ENCODE measurements around the gene RNF126. TPM values are rescaled to one million over a fixed set of nuclear protein-coding genes. Genes with fewer than 3 reads are reported as not detected.

The RNF126 gene
- total and polyA plus RNA-seq, 5 donors = 21.7 to 37.6 (median 25.6) TPM

DNA sequence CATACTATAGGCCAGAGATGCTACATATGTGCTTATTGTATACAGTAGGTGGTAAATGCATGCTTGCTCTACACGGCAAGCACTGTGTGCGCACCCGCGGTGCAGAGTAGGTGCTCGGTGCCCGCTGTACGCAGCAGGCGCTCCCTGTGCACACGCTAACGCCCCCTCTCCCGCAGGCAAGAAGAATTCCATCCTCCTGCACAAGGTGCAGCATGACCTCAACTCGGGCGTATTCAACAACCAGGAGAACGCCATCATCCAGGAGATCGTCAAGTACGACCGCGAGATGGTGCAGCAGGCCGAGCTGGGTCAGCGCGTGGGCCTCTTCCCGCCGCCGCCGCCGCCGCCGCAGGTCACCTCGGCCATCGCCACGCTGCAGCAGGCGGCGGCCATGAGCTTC is 47.4 kb downstream of the RNF126 start:
- WGBS = 27% methylated on average over 33 of the region's 33 CpGs
- DNase-seq (no peak), ATAC-seq (no peak)
- Histone ChIP-seq H3K9me3 (ENCODE audit: control insufficient read depth, low read length) (no peaks in the 10 kb centered on the region), H3K4me1 (ENCODE audit: control insufficient read depth, insufficient read depth, low read length) (no peaks in the 10 kb centered on the region), H3K4me3 (ENCODE audit: low read length) (no peak overlapping the region), H3K27me3 (ENCODE audit: control insufficient read depth, insufficient read depth) (no peaks in the 10 kb centered on the region), H3K27ac (ENCODE audit: low read length) (no peak overlapping the region)
- intact Hi-C loops (cut with DNase I) = no loop called here

DNA sequence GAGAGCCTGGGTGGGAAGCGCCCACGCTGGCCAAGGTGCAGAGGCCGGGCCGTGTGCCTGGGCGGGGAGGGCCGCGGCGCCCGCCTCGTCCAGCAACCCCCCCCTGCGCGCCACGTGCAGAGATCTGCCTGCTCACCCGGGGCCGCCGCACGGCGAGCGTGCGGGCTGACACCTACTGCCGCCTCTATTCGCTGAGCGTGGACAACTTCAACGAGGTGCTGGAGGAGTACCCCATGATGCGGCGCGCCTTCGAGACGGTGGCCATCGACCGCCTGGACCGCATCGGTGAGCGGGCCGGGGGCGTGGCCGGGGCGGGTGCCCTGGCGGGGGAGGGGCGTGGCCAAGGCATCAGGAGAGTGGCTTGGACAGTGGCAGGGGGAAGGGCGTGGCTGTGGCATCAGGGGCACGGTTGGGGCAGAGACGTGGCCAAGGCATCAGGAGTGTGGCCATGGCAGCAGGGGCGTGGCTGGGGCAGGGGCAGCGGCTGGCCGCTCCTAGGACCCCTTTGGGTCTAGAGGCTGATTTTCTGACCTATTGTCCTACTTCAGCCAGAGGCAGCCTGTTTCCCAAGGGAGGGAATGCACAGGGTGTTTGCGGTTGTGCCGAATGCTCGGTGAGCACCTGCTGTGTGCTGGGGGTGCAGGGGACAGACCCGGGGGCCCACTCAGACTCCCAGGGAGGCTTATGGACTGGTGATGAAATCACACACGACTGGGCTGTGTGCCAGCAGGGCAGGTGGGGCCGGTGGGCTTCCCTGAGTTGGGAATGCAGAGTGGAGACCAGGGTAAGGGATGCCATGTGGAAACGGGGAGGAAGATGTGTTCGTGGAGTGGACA is 49.1 kb downstream of the RNF126 start:
- DNase-seq = no peak
- no peaks in the 10 kb centered on the region for H3K4me1 ChIP-seq (ENCODE audit: control insufficient read depth, insufficient read depth, low read length)
- no peak for ATAC-seq
- H3K4me3 ChIP-seq (ENCODE audit: low read length) = no peak overlapping the region
- no peaks in the 10 kb centered on the region for H3K9me3 ChIP-seq (ENCODE audit: control insufficient read depth, low read length)
- H3K27me3 ChIP-seq (ENCODE audit: control insufficient read depth, insufficient read depth) = no peaks in the 10 kb centered on the region
- no peak overlapping the region for H3K27ac ChIP-seq (ENCODE audit: low read length)
- intact Hi-C loops (cut with DNase I) = no loop called here
- 85% methylated on average over 54 of the region's 54 CpGs for WGBS

DNA sequence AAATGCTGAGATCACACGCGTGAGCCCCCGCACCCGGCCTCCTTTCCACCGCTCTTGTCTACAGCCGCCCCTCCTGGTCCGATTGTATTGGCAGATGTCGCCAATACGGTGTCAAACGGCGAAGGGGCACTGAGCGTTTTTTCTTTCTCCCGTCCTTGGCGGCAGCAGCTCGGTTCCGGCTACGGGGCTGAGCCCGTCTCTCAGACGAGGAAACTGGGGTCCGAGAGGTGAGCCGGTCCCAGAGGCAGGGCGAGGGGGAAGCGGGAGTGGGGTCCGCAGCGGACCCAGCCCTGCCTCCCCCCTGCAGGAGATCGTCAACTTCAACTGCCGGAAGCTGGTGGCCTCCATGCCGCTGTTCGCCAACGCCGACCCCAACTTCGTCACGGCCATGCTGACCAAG is 50.1 kb downstream of the RNF126 start:
- intact Hi-C loops (cut with DNase I) = no loop called here
- ATAC-seq = no peak

GRCh38 chr19:611481-611868 is 51.5 kb downstream of the RNF126 start:
- Histone ChIP-seq H3K27me3 (ENCODE audit: control insufficient read depth, insufficient read depth) (no peaks in the 10 kb centered on the region), H3K4me1 (ENCODE audit: control insufficient read depth, insufficient read depth, low read length) (no peaks in the 10 kb centered on the region), H3K27ac (ENCODE audit: low read length) (no peak overlapping the region), H3K9me3 (ENCODE audit: control insufficient read depth, low read length) (no peaks in the 10 kb centered on the region), H3K4me3 (ENCODE audit: low read length) (no peak overlapping the region)
- intact Hi-C loops (cut with DNase I) = no loop called here
- WGBS = 55% methylated on average over 13 of the region's 13 CpGs
- DNase-seq (no peak), ATAC-seq (no peak)

More for the DNA sequence above, 50.1 kb downstream of the RNF126 start:
- DNase-seq = no peak
- Histone ChIP-seq H3K27me3 (ENCODE audit: control insufficient read depth, insufficient read depth) (no peaks in the 10 kb centered on the region), H3K4me1 (ENCODE audit: control insufficient read depth, insufficient read depth, low read length) (no peaks in the 10 kb centered on the region), H3K4me3 (ENCODE audit: low read length) (no peak overlapping the region), H3K27ac (ENCODE audit: low read length) (no peak overlapping the region), H3K9me3 (ENCODE audit: control insufficient read depth, low read length) (no peaks in the 10 kb centered on the region)
- WGBS = 85% methylated on average over 33 of the region's 33 CpGs

DNA sequence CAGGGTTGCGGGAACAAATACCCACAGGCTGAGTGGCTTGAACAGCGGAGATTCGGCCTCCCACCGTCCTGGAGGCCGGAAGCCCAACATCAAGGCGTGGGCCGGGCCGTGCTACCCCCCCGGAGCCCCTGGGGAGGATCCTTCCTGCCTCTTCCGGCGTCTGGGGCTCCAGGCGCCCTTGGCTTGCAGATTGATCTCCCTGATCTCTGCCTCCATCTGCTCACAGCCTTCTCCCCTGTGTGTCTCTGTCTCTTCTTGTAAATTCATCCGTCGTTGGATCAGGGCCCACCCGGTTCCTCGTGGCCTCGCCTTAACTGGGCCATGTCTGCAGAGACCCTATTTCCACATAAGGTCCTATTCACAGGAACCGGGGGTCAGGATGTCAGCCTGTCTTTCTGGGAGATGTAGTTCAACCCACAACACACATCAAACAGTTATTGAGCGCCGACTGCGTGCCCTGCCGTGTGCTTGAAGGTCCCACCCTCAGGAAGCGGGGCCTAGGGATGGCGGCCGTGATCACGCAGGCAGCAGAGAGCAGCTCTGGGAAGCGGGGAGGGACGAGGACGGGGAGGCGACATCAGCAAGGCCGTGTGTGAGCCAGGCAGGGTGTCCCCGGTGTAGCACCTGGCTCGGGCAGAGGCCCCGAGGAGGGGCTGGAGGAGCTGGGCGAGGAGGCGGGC is 52.1 kb downstream of the RNF126 start:
- Histone ChIP-seq H3K4me3 (ENCODE audit: low read length) (no peak overlapping the region), H3K27me3 (ENCODE audit: control insufficient read depth, insufficient read depth) (no peaks in the 10 kb centered on the region), H3K4me1 (ENCODE audit: control insufficient read depth, insufficient read depth, low read length) (no peaks in the 10 kb centered on the region), H3K9me3 (ENCODE audit: control insufficient read depth, low read length) (no peaks in the 10 kb centered on the region), H3K27ac (ENCODE audit: low read length) (no peak overlapping the region)
- peak; percentile 29 to 47 for ATAC-seq
- intact Hi-C loops (cut with DNase I) = no loop called here
- peak; percentile 47 to 84 (median 82) for DNase-seq
- WGBS = 35% methylated on average over 36 of the region's 36 CpGs

DNA sequence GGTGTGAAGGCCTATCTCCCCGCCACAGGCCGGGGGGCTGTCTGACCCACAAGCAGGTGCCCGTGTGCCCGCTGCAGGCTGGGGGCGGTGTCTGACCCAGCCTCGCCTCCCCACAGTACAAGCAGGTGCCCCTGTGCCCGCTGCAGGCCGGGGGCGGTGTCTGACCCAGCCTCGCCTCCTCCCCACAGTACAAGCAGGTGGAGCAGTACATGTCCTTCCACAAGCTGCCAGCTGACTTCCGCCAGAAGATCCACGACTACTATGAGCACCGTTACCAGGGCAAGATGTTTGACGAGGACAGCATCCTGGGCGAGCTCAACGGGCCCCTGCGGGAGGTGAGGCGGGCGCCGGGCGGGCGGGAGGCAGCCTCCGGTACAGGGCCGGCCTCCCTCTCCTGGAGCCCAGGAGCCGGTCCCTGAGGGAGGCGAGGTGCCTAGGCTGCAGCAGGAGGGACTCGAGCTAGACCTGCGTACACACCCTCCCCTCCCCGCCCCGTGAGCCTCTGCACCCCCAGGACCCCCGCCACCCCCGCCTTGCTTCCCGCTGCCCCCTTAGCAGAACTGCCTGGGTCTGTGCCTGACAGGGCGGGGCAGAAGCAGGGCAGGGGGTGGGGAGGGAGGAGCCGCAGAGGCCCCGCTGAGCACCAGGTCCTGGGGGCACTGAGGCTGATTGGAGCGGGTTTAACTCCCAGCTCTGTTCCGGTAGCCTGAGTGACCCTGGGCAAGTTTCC is 52.8 kb downstream of the RNF126 start:
- no peaks in the 10 kb centered on the region for H3K9me3 ChIP-seq (ENCODE audit: control insufficient read depth, low read length)
- intact Hi-C loops (cut with DNase I) = no loop called here
- no peaks in the 10 kb centered on the region for H3K4me1 ChIP-seq (ENCODE audit: control insufficient read depth, insufficient read depth, low read length)
- 59% methylated on average over 38 of the region's 38 CpGs for WGBS
- H3K4me3 ChIP-seq (ENCODE audit: low read length) = no peak overlapping the region
- no peak overlapping the region for H3K27ac ChIP-seq (ENCODE audit: low read length)
- peak in 1 of 2 donors; percentile 52 for ATAC-seq
- no peak for DNase-seq
- H3K27me3 ChIP-seq (ENCODE audit: control insufficient read depth, insufficient read depth) = no peaks in the 10 kb centered on the region

DNA sequence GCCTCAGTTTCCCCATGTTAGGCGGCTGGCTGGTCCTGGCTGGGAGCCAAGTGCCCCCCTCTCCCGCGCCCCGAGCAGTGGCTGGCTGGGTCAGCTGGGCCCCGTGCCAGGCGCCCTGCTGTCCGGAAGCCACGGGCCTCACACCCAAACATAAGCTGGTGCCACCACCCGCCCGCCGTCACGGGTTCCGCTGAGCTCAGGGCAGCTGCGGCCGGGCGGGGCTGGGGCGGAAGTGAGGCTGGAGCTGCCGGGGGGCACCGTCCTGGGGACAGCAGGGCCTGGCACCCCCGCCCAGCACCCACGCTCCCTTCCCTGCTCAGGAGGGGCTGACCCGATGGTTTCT is 54.0 kb downstream of the RNF126 start:
- Histone ChIP-seq H3K9me3 (ENCODE audit: control insufficient read depth, low read length) (no peaks in the 10 kb centered on the region), H3K27ac (ENCODE audit: low read length) (no peak overlapping the region), H3K4me3 (ENCODE audit: low read length) (no peak overlapping the region), H3K27me3 (ENCODE audit: control insufficient read depth, insufficient read depth) (no peaks in the 10 kb centered on the region), H3K4me1 (ENCODE audit: control insufficient read depth, insufficient read depth, low read length) (no peaks in the 10 kb centered on the region)
- intact Hi-C loops (cut with DNase I) = no loop called here
- peak; percentile 57 to 89 (median 87) for DNase-seq
- WGBS = 55% methylated on average over 22 of the region's 22 CpGs
- ATAC-seq = peak; percentile 61 to 72

DNA sequence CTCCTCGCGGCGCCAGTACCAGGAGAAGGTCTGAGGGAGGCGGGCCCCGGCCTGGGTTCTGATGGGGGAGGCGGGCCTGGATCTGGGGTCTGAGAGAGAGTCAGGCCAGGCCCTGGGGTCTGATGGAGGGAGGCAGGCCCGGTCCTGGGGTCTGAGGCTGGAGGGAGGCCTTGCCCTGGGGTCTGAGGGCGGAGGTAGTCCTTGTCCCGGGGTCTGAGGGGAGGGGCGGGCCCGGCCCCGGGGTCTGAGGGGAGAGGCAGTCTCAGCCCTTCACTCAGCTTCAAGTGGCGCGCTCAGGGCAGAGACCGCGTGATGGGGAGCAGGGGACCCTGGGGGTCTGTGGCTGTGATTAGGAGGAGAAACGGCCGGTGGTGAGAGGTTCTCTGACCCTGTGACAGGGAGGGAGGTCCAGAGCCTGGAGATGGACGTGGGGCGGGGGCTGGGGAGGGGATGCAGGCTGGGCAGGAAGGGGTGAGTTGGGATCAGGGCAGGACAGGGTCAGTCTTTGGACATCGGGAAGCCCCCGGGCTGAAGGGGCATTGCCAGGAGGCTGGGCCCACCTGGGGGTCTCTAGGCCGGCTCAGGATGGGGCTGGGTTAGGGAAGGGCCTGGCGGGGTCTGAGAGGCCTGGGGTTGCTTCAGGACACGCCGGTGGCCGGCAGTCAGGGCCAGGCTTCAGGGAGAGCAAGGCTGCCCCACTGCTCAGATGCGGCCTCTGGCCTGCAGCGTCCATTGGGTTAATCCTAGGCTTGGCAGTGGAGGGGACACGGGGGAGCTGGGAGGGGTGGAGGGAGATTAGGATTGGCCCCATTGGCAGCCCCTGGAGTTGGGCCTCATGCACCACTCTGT is 54.6 kb downstream of the RNF126 start:
- H3K27ac ChIP-seq (ENCODE audit: low read length) = no peak overlapping the region
- ATAC-seq (peak; percentile 14 to 34), DNase-seq (no peak)
- H3K4me1 ChIP-seq (ENCODE audit: control insufficient read depth, insufficient read depth, low read length) = no peaks in the 10 kb centered on the region
- intact Hi-C loops (cut with DNase I) = no loop called here
- no peaks in the 10 kb centered on the region for H3K27me3 ChIP-seq (ENCODE audit: control insufficient read depth, insufficient read depth)
- WGBS = 78% methylated on average over 30 of the region's 30 CpGs
- no peak overlapping the region for H3K4me3 ChIP-seq (ENCODE audit: low read length)
- no peaks in the 10 kb centered on the region for H3K9me3 ChIP-seq (ENCODE audit: control insufficient read depth, low read length)

- Histone ChIP-seq H3K9me3 (ENCODE audit: control insufficient read depth, low read length) (no peaks in the 10 kb centered on the region), H3K27ac (ENCODE audit: low read length) (no peak overlapping the region), H3K27me3 (ENCODE audit: control insufficient read depth, insufficient read depth) (no peaks in the 10 kb centered on the region), H3K4me3 (ENCODE audit: low read length) (no peak overlapping the region), H3K4me1 (ENCODE audit: control insufficient read depth, insufficient read depth, low read length) (no peaks in the 10 kb centered on the region)
- intact Hi-C loops (cut with DNase I) = no loop called here
- WGBS = 84% methylated on average over 30 of the region's 30 CpGs
- ATAC-seq = no peak
- DNase-seq = no peak
Observed at GRCh38 chr19:607301-608154, 55.5 kb downstream of the RNF126 start.
